NCI-H2081 (cell line): ENCODE data around the gene MZT1.

ENCODE experiments used
- DNase-seq, 2 experiments: peaks; one replicate each; lab custom pipeline; 2025; lab: John Stamatoyannopoulos, UW

MZT1 gene

DNA sequence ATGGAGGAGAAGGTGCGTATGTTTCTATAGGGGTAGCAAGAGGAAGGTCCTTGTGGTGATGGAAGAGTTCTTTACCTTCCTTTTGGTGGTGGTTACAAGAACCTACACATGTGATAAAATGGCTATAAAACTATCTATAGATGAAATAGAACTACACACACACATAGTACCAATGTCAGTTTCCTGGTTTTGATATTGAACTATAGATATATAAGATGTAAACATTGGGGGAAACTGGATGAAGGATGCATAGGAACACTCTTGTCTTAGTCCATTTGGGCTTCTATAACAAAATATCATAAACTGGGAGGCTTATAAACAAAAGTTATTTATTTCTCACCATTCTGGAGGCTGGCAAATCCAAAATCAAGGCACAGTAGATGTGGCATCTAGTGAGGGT, 47.1 kb downstream of the MZT1 start:
- DNase-seq, result no peak

DNA sequence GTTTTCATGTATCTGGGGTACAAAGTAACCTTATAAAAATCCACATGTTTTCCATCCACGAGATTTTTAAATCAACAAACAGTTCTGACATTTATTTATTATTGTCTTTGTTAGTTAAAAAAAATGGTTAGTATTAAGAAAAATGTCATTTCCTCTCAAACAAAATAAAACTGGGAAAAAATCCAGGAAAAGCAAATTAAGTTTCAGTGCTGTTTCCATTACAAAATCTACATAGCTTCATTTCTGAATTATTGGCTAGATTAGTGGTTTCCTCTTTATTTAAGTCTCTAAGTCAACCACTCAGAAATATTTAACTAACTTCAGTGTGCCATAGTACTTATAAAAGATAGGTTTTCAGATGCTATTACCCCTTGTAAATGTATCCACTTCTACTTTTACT, 49.1 kb downstream of the MZT1 start:
- no peak for DNase-seq

DNA sequence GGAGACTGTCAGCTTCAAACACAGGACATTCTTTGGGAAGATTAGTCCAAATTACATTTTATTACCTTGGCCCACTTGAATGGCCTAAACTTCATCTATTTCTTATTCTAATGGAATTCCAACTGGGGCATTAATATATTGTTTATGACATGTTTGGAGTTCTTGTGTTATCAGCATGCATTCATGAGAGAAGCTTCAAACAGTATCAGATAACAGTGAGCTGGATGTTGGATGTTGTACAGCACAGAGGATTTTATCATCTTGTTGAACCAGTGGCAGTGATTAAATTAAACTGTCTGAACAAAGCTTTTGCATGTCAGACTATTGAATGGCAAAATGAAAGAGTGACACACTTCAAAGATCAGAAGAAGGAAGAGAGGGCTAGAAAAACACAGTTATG, 50.0 kb downstream of the MZT1 start:
- DNase-seq, result no peak

DNA sequence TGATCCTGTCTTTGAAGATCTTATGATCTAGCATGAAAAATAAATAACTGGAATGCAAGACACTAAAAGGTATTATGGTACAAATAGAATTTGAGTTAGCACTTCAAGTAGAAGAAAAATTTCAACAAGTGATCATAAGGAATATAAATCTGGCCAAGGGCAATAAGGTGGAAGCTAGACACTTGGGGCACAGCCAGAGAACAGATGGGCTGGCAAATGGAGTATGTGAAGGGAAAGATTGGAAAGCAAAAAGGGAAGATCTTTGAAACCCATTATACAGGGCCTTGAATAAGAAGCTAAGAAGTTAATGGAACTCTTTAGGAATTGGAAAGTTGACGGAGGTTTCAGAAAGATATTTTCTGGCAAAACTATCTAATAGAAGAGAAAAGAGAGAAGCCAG, 61.0 kb downstream of the MZT1 start:
- DNase-seq, result no peak

DNA sequence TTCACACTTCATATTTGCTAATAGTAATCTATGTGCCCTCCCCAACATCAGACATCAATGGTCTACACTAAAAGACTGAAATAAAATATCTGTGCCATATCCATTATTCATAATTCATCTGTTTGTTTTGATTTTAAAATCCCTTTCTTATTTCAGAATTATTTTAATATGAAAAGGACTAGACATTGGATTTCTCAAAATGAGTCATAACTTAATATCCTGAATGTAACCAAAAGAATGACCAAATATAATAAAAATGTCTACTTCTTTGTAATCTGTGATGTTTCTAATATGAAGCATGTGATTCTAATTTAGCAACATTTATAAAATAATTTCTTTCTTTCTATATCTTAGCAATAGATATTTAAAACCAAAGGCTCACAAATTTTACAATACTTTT, 64.9 kb downstream of the MZT1 start:
- DNase-seq, result no peak
